Left lobe of liver (tissue), 2 donors: Measurements from ENCODE around the gene PAPPA. TPM values are rescaled to one million over a fixed set of nuclear protein-coding genes. Genes with fewer than 3 reads are reported as not detected.

ENCODE experiments used
- ATAC-seq: fragments of 200-7000 bp; cut with Tn5 transposase; one replicate; pipeline ENCODE4 v1.9.1; 2020; ENCODE audit warnings: mild to moderate bottlenecking, moderate library complexity
- DNase-seq: peaks from one replicate; pipeline ENCODE4 v3.0.0-alpha.2; 2020; ENCODE audit warnings: low spot score
- total RNA-seq: library from RNA; stranded (reverse); gene quantifications from one replicate; pipeline ENCODE4 v1.2.1, GENCODE V29; 2021
- donor health status: DM: no; HTN: no; CAD: no; lungs with moderate emphysema.
- donor health status: DM: no; HTN: yes; CAD: no.

The PAPPA gene
- total RNA-seq, 1 donor from 2014 or later: 0.13 TPM

- no peak for DNase-seq
- no peak for ATAC-seq
Observed at GRCh38 chr9:116219686-116220085, 66.1 kb downstream of the PAPPA start.

- DNase-seq: no peak
- ATAC-seq: no peak
Observed at GRCh38 chr9:116223926-116224325, 70.3 kb downstream of the PAPPA start.

GRCh38 chr9:116230051-116230632, 76.6 kb downstream of the PAPPA start:
- no peak for DNase-seq
- no peak for ATAC-seq

GRCh38 chr9:116232424-116233159, 79.0 kb downstream of the PAPPA start:
- no peak for ATAC-seq
- DNase-seq: no peak

GRCh38 chr9:116233160-116233530, 79.6 kb downstream of the PAPPA start:
- ATAC-seq (no peak), DNase-seq (no peak)

- ATAC-seq: no peak
- DNase-seq: no peak
Observed at GRCh38 chr9:116234081-116234480, 80.5 kb downstream of the PAPPA start.

- ATAC-seq: no peak
- no peak for DNase-seq
Observed at GRCh38 chr9:116236979-116237378, 83.4 kb downstream of the PAPPA start.

- ATAC-seq (no peak), DNase-seq (no peak)
Observed at GRCh38 chr9:116237456-116237855, 83.9 kb downstream of the PAPPA start.

- ATAC-seq: no peak
- no peak for DNase-seq
Observed at GRCh38 chr9:116238225-116238624, 84.6 kb downstream of the PAPPA start.

GRCh38 chr9:116238776-116239340, 85.3 kb downstream of the PAPPA start:
- ATAC-seq (no peak), DNase-seq (no peak)

GRCh38 chr9:116243708-116244107, 90.1 kb downstream of the PAPPA start:
- ATAC-seq (no peak), DNase-seq (no peak)

- DNase-seq (no peak), ATAC-seq (no peak)
Observed at GRCh38 chr9:116247284-116247683, 93.7 kb downstream of the PAPPA start.

- ATAC-seq (no peak), DNase-seq (no peak)
Observed at GRCh38 chr9:116247791-116248374, 94.3 kb downstream of the PAPPA start.

- DNase-seq (no peak), ATAC-seq (no peak)
Observed at GRCh38 chr9:116250891-116251290, 97.3 kb downstream of the PAPPA start.

GRCh38 chr9:116251366-116251765, 97.8 kb downstream of the PAPPA start:
- ATAC-seq (no peak), DNase-seq (no peak)

- ATAC-seq: no peak
- no peak for DNase-seq
Observed at GRCh38 chr9:116260531-116260930, 106.9 kb downstream of the PAPPA start.

GRCh38 chr9:116262448-116262847, 108.9 kb downstream of the PAPPA start:
- no peak for DNase-seq

GRCh38 chr9:116264361-116264760, 110.8 kb downstream of the PAPPA start:
- DNase-seq (no peak), ATAC-seq (no peak)

More at GRCh38 chr9:116262448-116262847, 108.9 kb downstream of the PAPPA start:
- no peak for ATAC-seq

- no peak for DNase-seq
- no peak for ATAC-seq
Observed at GRCh38 chr9:116267021-116267420, 113.4 kb downstream of the PAPPA start.

GRCh38 chr9:116269250-116269649, 115.7 kb downstream of the PAPPA start:
- DNase-seq: no peak
- ATAC-seq: no peak

GRCh38 chr9:116270546-116270945, 117.0 kb downstream of the PAPPA start:
- DNase-seq (no peak), ATAC-seq (no peak)

GRCh38 chr9:116271340-116271739, 117.7 kb downstream of the PAPPA start:
- DNase-seq: no peak

More at GRCh38 chr9:116271340-116271739, 117.7 kb downstream of the PAPPA start:
- no peak for ATAC-seq
